ENCODE data around the gene LHX8.
"Not testable (repeated sequence)": the region's sequence is repeated elsewhere in the genome, so short reads cannot be mapped to it uniquely, and the experiment has no call there.

LHX8 gene

GRCh38 chr1:75132812-75133619 lies 1.2 kb upstream of the LHX8 start:
- DNase-seq = no peak

- no peak for DNase-seq
Observed at GRCh38 chr1:75134647-75135572, 722 bp downstream of the LHX8 start.

DNA sequence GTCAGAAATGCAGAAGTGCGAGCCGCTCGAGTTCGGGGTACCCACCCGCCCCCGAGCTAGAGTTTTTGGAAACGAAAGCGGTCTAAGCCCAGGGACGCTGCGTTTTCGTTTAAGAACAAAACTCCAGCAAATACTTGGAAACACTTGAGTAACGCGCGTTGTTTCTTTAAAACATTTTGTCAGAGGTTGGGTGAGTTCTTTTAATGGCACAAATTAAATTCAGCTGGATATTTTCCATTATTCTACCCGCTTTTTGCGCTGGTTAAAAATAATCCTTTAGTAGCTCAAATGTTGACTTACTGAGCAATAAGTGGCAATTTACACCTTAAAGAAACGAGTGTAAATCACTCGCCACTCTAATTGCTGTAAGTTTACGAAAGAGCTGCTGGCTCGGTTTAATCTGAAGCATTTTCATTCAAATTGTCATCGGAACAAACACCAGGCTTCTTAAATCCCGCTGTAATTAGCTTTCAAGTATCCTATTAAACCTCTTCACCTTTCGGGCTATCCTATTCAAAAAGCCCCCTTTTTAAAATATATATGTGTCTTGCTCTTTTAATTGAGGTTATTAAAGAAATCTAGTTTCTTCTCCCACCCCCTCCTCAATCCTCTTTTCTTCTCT lies 1.5 kb downstream of the LHX8 start:
- no peak for DNase-seq

DNA sequence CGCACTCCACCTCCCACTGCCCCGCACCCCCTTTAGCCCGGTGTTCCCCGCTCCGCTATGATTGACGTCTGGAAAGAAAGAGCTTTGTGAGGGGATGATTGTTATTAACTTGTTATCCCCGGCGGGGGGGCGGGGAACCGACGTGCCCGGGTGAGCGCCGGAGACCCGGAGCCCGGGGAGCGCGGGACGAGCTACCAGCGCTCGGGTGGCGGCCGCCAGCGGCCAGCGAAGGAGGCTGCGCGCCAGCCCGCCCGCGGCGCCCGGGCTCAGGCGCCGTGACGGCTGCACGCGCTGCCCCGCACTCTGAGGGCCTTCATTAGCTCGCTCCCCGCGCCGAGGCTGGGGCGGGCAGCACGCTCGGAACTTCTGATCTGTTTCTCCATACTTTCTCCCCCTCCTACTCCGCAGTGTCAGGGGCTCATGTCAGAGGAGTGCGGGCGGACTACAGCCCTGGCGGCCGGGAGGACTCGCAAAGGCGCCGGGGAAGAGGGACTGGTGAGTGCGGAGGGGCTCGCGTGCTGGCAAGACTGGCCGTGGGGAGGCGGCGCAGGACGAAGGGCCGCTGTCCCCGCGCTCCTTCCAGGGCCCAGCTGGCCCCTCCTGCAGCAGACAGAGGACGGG lies 2.1 kb downstream of the LHX8 start:
- DNase-seq = no peak

DNA sequence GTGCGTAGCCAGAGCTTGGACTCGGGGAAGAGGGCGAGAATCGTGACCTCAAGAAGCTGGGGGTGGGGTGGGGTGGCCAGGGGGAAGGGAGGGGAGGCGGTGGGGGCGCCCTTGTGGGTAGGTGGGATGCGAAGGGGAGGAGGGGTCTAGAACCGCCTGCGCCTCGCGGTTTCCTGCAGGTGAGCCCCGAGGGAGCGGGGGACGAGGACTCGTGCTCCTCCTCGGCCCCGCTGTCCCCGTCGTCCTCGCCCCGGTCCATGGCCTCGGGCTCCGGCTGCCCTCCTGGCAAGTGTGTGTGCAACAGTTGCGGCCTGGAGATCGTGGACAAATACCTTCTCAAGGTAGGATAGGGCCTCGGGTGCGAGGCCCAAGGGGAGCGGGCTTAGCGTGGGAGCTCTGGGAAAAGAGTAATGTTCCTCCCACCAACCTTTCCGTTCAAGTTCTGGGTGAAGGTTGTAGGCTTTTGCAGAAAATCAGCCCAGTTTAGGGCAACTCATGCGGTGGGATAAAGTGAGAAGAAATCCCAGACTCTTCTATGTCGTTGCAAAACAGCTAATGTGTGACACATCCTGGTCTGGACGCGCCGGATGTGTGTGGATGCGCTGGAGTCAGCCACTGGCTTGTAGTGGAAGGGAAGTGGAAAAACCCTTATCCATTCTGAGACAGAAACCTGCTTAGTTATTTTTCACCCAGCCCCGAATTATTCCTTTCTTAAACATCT lies 2.9 kb downstream of the LHX8 start:
- peak; percentile 8 for DNase-seq

GRCh38 chr1:75152092-75152491 lies 17.9 kb downstream of the LHX8 start:
- no peak for DNase-seq

- no peak for DNase-seq
Observed at GRCh38 chr1:75159154-75159553, 25.0 kb downstream of the LHX8 start.

DNA sequence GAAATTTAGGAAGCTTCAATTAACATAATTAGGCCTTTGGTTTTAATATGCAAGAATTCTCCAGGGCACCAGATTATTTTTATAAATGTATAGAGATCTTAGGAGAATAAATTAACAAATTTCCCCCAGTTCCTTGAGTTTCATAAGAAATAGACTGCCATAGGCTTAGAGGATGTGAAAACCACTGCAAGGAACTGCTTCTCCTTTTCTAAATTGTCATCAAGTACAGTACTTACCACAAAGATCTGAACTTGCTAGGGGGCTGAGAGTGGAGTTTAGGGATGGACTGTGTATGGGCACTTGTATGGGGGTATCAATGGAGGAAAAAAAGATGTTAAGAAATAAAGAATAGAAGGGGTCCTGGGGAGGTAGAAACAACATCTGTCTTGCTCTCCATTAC lies 31.1 kb downstream of the LHX8 start:
- DNase-seq = peak; percentile 84

GRCh38 chr1:75166821-75167220 lies 32.6 kb downstream of the LHX8 start:
- DNase-seq = no peak

DNA sequence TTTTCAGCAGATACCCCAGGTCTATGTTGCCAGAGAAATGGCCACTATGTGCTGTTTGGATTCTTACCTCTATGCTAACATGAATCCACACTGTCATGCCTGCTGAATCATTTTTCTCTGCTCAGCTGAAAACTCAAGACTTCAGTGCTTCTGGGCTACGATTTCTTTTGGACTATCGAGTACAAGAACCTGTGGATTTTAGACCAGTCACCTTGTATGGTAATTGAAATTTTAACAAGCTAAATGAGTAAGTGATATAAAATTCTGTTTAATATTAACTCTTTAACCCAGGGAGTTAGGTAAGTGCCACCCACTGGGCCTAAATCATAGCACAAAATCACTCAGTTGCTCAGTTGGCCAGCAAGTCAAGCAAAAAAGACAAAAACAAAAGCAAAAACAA lies 35.8 kb downstream of the LHX8 start:
- DNase-seq = no peak

DNA sequence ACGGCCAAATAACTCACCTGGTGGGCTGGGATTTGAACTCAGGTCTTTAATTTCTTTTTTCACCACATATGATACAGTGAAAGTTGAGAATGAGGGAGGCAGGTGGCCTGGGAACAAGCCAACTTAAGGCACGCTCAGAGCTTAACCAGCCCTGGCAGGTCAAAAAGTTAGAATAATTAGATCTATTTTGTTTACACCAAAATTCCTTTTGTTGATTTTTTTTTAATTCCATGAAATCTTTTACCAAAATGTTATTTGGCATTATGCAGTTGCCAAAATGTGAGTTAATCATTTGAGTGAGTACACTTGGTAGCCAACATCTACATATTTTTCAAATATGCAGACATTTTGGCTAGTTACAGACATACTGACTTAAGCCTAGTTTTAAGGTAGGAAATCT lies 36.8 kb downstream of the LHX8 start:
- DNase-seq = no peak

DNA sequence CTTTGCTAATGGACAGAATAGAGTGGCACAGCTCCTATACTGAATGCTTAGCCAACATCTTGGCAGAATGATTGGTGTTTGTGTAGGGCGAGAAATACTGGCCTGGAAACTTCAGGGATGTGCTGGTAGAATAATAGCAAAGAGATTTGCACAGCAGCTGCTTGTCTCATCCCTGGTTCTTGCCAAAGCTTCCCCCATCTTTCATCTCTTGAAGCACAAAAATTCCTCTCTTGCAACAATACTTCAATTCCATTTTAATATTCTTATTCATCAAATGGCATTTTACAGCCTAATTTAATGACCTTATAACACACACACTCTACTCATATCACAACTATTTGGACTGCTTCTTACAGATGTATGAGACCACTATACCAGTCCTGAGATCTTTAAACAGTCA lies 37.7 kb downstream of the LHX8 start:
- DNase-seq = no peak

DNA sequence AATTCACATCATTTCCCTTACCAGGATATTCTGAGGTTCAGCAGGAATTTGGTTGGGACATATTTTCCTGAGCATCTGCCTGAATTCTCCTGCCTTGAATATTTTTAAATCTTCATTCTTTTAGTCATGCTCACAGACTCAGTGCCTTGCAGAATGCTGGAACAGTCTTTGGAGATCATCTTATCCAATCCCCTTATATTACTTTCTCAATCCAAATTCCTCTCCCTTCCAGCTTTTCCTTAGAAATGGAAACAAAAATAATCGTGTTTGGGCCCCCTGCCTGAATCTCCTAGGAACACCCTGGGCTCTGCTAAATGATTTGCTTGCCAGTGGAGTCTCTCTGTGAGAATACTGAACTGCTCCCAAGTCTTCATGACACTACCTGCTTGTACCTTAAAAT lies 38.4 kb downstream of the LHX8 start:
- DNase-seq = no peak

DNA sequence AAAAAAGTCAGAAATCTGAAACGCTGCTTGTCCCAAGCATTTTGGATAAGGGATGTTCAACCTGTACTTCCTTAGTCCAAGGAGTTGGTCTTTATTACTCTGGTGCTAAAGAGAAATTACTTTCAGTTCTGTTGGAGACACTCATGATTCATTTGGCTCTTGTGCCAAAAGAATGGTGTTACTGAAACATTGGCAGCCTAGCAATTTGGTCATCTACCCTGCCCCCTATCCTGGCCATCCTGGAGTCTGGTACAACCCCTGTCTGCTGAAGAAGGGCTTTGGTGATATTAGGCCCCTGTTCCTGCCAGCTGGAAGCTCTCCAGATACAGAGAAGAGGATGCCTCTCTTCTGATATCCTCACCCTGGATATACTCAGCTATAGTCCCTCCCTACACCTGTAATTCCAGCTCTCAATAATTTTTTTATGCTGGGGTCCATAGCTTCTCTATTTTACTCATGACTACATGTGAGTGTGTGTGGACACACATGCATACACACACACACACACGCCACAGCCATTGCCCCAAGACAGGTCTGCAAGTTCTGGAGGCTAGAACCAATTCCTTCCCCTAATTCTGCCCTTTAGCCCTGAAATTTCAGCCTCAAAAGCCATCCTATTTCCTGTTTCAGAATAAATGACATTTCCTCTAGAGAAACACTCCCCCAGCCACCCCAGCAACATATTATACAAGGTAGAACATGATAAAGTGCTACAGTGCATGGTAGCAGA lies 40.0 kb downstream of the LHX8 start:
- peak; percentile 80 for DNase-seq

- not testable (repeated sequence) for DNase-seq
Observed at GRCh38 chr1:75181214-75181955, 47.2 kb downstream of the LHX8 start.

GRCh38 chr1:75188892-75189291 lies 54.7 kb downstream of the LHX8 start:
- DNase-seq = no peak

DNA sequence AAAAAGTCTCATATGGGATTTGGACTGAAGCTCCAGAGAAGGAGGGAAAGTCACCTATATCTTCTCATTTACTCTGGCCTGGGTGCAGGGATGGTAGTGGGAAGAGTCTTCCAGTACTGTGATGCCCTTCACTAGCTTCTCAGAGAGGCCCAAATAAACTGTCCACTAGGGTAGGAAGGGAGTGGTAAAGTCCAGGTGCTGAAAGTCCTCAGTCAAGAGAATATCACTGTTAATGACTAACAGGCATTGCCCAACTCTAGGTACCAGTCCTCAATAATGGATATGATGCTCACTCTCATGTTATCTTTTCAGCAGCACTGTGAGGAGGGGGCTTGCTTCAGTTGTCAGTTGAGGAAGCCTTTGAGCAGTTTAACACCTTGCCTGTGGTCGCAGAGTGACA lies 64.0 kb downstream of the LHX8 start:
- no peak for DNase-seq

DNA sequence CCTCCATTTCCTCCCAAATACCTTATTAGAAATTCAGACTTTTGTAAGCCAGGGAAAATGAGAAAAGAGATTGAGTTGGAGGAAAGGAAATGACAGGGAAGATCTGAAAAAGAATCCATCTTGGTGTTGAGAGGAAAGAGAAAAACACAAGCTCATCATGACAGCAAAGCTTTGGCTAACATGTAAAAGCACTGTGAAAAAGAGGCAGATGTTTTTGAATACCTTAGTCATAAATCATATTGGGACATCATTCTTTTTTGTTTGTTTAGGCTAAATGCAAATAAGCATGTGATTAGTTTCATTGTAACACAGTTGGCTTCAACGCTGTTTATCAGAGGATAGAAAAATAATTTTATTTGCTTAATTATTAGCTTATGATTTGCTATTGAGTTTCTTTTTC lies 64.6 kb downstream of the LHX8 start:
- DNase-seq = no peak

DNA sequence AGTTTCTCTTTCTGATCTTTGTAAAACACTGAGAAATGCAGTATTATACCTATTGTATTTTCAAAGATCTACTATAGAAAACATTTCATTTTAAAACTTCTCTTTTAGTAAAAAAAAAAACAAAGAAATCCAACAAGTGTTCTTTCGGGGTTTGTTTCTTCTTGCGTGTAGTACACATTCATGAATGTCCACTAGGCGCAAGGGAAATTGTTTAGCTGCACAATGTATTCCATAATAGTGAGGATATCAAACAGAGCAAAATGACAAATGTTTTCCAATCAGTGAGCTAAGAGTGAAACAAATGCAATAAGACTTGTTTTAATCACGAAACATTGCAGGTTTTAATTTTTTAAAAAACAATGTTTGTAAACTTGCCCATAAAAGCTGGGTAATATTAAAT lies 68.6 kb downstream of the LHX8 start:
- no peak for DNase-seq

- DNase-seq = peak; percentile 29
Observed at GRCh38 chr1:75203415-75204277, 69.5 kb downstream of the LHX8 start.

All from MV-4-11 (cell line).